HEK293 (cell line): ENCODE results near the gene BDH1.

Experiments
- CTCF ChIA-PET: fragments of 350-600 bp; formaldehyde crosslinking; extraction: SDS; loops from one replicate; lab custom pipeline; 2021; ENCODE audit warnings: antibody characterized with exemption; lab: Yijun Ruan, JAX
- POLR2A ChIA-PET: fragments of 300-600 bp; formaldehyde crosslinking; extraction: SDS; loops from one replicate; lab custom pipeline; 2020; ENCODE audit warnings: antibody characterized with exemption, inconsistent platforms; lab: Yijun Ruan, JAX
- H3K27ac ChIP-seq: fragments of 200-500 bp; sonication (Bioruptor generic); 2 replicates; pipeline ENCODE4 v1.5.1; 2014; ENCODE audit warnings: low read depth, low read length, control low read depth, inconsistent platforms; ENCODE audit errors: extremely low read depth
- H3K36me3 ChIP-seq, 2 experiments: fragments of 200-500 bp in 1 of 2; sonication (Bioruptor generic) in 1 of 2; 1 replicate in 1 of 2; 2 replicates in 1 of 2; pipeline ENCODE4 v1.5.1; 2014 to 2017; ENCODE audit warnings: inconsistent platforms in 2 of 2, low read length in 2 of 2; ENCODE audit not compliant: control insufficient read depth in 2 of 2, insufficient read depth in 1 of 2
- H3K4me1 ChIP-seq: fragments of 200-500 bp; sonication (Bioruptor generic); 2 replicates; pipeline ENCODE4 v1.5.1; 2014; ENCODE audit warnings: mild to moderate bottlenecking, low read length, inconsistent platforms; ENCODE audit not compliant: control insufficient read depth, insufficient read depth
- H3K4me3 ChIP-seq: 2 replicates; pipeline ENCODE4 v1.5.1; 2011; ENCODE audit warnings: low read depth, mild to moderate bottlenecking, control low read depth, low read length, moderate library complexity
- H3K9me3 ChIP-seq: fragments of 200-500 bp; sonication (Bioruptor generic); 2 replicates; pipeline ENCODE4 v1.5.1; 2014; ENCODE audit warnings: low read depth, low read length, inconsistent platforms; ENCODE audit not compliant: control insufficient read depth, insufficient read depth
- FEZF1 ChIP-seq: fragments of 450-650 bp; formaldehyde crosslinking; IDR thresholded peaks from 2 replicates; pipeline ENCODE4 v1.5.1; 2016; ENCODE audit warnings: missing biosample characterization, missing genetic modification characterization
- PRDM10 ChIP-seq: fragments of 450-650 bp; formaldehyde crosslinking; IDR thresholded peaks from 2 replicates; pipeline ENCODE4 v1.5.1; 2016; ENCODE audit warnings: missing biosample characterization, missing genetic modification characterization
- REPIN1 ChIP-seq: fragments of 450-650 bp; formaldehyde crosslinking; IDR thresholded peaks from 2 replicates; pipeline ENCODE4 v1.5.1; 2017; ENCODE audit warnings: missing biosample characterization, missing genetic modification characterization, low read depth
- TCF7L2 ChIP-seq: IDR thresholded peaks from 2 replicates; pipeline ENCODE4 v1.6.1; 2011; ENCODE audit warnings: low read depth, mild to moderate bottlenecking, inconsistent platforms, low read length, moderate library complexity, borderline replicate concordance
- ZBTB20 ChIP-seq: fragments of 450-650 bp; formaldehyde crosslinking; IDR thresholded peaks from 2 replicates; pipeline ENCODE4 v1.5.1; 2016; ENCODE audit warnings: missing biosample characterization, missing genetic modification characterization
- ZBTB48 ChIP-seq: fragments of 450-650 bp; formaldehyde crosslinking; IDR thresholded peaks from 2 replicates; pipeline ENCODE4 v1.5.1; 2016; ENCODE audit warnings: missing biosample characterization, missing genetic modification characterization
- ZNF132 ChIP-seq: fragments of 450-650 bp; formaldehyde crosslinking; IDR thresholded peaks from 2 replicates; pipeline ENCODE4 v1.5.1; 2017; ENCODE audit warnings: missing biosample characterization, missing genetic modification characterization, borderline replicate concordance
- ZNF211 ChIP-seq: fragments of 450-650 bp; formaldehyde crosslinking; IDR thresholded peaks from 2 replicates; pipeline ENCODE4 v1.5.1; 2016; ENCODE audit warnings: low read depth, missing biosample characterization, missing genetic modification characterization
- ZNF24 ChIP-seq: fragments of 450-650 bp; formaldehyde crosslinking; IDR thresholded peaks from 2 replicates; pipeline ENCODE4 v1.5.1; 2016; ENCODE audit warnings: missing biosample characterization, missing genetic modification characterization
- ZNF248 ChIP-seq: fragments of 450-650 bp; formaldehyde crosslinking; IDR thresholded peaks from 2 replicates; pipeline ENCODE4 v1.5.1; 2017; ENCODE audit warnings: missing biosample characterization, missing genetic modification characterization
- ZNF324 ChIP-seq: fragments of 450-650 bp; formaldehyde crosslinking; IDR thresholded peaks from 2 replicates; pipeline ENCODE4 v1.5.1; 2016; ENCODE audit warnings: missing biosample characterization, missing genetic modification characterization
- ZNF433 ChIP-seq: fragments of 450-650 bp; formaldehyde crosslinking; IDR thresholded peaks from 2 replicates; pipeline ENCODE4 v1.5.1; 2016; ENCODE audit warnings: missing biosample characterization, missing genetic modification characterization, low read depth
- ZNF513 ChIP-seq: fragments of 450-650 bp; IDR thresholded peaks from 2 replicates; pipeline ENCODE4 v1.5.1; 2018; ENCODE audit warnings: missing biosample characterization, missing genetic modification characterization
- ZNF530 ChIP-seq: fragments of 450-650 bp; formaldehyde crosslinking; IDR thresholded peaks from 2 replicates; pipeline ENCODE4 v1.5.1; 2016; ENCODE audit warnings: low read depth, missing biosample characterization, missing genetic modification characterization
- ZNF621 ChIP-seq: fragments of 450-650 bp; formaldehyde crosslinking; IDR thresholded peaks from 2 replicates; pipeline ENCODE4 v1.5.1; 2017; ENCODE audit warnings: missing biosample characterization, missing genetic modification characterization
- ZNF707 ChIP-seq: fragments of 450-650 bp; formaldehyde crosslinking; IDR thresholded peaks from 2 replicates; pipeline ENCODE4 v1.5.1; 2016; ENCODE audit warnings: missing biosample characterization, missing genetic modification characterization
- ZNF76 ChIP-seq: fragments of 450-650 bp; formaldehyde crosslinking; IDR thresholded peaks from 2 replicates; pipeline ENCODE4; 2016; ENCODE audit warnings: low read depth, missing biosample characterization, missing genetic modification characterization, borderline replicate concordance
- ZNF837 ChIP-seq: fragments of 450-650 bp; formaldehyde crosslinking; IDR thresholded peaks from 2 replicates; pipeline ENCODE4 v1.5.1; 2016; ENCODE audit warnings: missing biosample characterization, missing genetic modification characterization

Gene BDH1

GRCh38 chr3:197493049-197493448, 62.7 kb downstream of the BDH1 start:
- H3K36me3 ChIP-seq = no peaks in the 10 kb centered on the region
- H3K4me3 ChIP-seq = no peak overlapping the region
- POLR2A ChIA-PET = no interaction called here
- no peaks in the 10 kb centered on the region for H3K9me3 ChIP-seq
- H3K4me1 ChIP-seq = no peaks in the 10 kb centered on the region
- CTCF ChIA-PET = interaction anchor here (0.5 kb wide), 1 partner anchor 878 kb away, joined by 4 read pairs; no protein-coding TSS in a partner anchor
- no peak overlapping the region for H3K27ac ChIP-seq
- TF ChIP-seq ZNF211 (tag by site-specific recombination) = no peak
- TF ChIP-seq FEZF1 (tag by site-specific recombination) = no peak
- TF ChIP-seq ZNF76 (tag by site-specific recombination) = no peak

GRCh38 chr3:197491923-197492664, 63.7 kb downstream of the BDH1 start:
- no peak for TF ChIP-seq REPIN1 (tag by site-specific recombination)
- no peak for TF ChIP-seq TCF7L2
- no peak for TF ChIP-seq ZBTB20 (tag by site-specific recombination)
- no peak for TF ChIP-seq ZNF707 (tag by site-specific recombination)
- TF ChIP-seq ZNF433 = no peak
- TF ChIP-seq PRDM10 (tag by site-specific recombination) = no peak
- no peak for TF ChIP-seq ZNF621 (tag by site-specific recombination)
- no peak for TF ChIP-seq ZNF24 (tag by site-specific recombination)
- TF ChIP-seq ZNF248 = no peak
- no peak for TF ChIP-seq ZBTB48 (tag by site-specific recombination)
- no peak for TF ChIP-seq ZNF324 (tag by site-specific recombination)
- TF ChIP-seq ZNF837 = no peak
- no peak for TF ChIP-seq ZNF132 (tag by site-specific recombination)
- Histone ChIP-seq H3K36me3 (no peaks in the 10 kb centered on the region), H3K4me3 (no peak overlapping the region), H3K4me1 (no peaks in the 10 kb centered on the region), H3K9me3 (no peaks in the 10 kb centered on the region), H3K27ac (no peak overlapping the region)
- POLR2A ChIA-PET = no interaction called here
- CTCF ChIA-PET = no interaction called here

GRCh38 chr3:197491478-197491877, 64.3 kb downstream of the BDH1 start:
- H3K9me3 ChIP-seq = no peaks in the 10 kb centered on the region
- H3K4me3 ChIP-seq = no peak overlapping the region
- no peak overlapping the region for H3K27ac ChIP-seq
- ChIA-PET CTCF (no interaction called here), POLR2A (no interaction called here)
- no peak for TF ChIP-seq ZNF530 (tag by site-specific recombination)
- TF ChIP-seq ZNF513 = peak; percentile 59; the same call in 1 of the 2 replicates
- no peaks in the 10 kb centered on the region for H3K36me3 ChIP-seq
- H3K4me1 ChIP-seq = no peaks in the 10 kb centered on the region
